SU-DHL-6 (cell line): ENCODE measurements around the gene TENT4A.

Source experiments
- H2AFZ ChIP-seq: fragments of 200-600 bp; sonication (generic); 2 replicates; pipeline ENCODE4 v1.6.1; 2014; ENCODE audit warnings: low read depth, mild to moderate bottlenecking, moderate library complexity, mixed read lengths, antibody characterized with exemption, low read length; ENCODE audit not compliant: severe bottlenecking
- H3F3A ChIP-seq: fragments of 200-600 bp; shearing (Covaris generic); 2 replicates; pipeline ENCODE4 v1.6.0; 2016; ENCODE audit warnings: antibody characterized with exemption, mild to moderate bottlenecking; ENCODE audit not compliant: insufficient read depth
- H3K27ac ChIP-seq: fragments of 200-600 bp; sonication (generic); 2 replicates; pipeline ENCODE4 v1.5.1; 2016; ENCODE audit warnings: low read depth, mild to moderate bottlenecking, low read length, moderate library complexity, mixed read lengths
- H3K27me3 ChIP-seq: fragments of 200-600 bp; sonication (generic), shearing (Covaris generic); 2 replicates; pipeline ENCODE4 v1.6.0; 2014; ENCODE audit warnings: mild to moderate bottlenecking, low read length
- H3K36me3 ChIP-seq: fragments of 200-600 bp; sonication (generic); 2 replicates; pipeline ENCODE4 v1.6.1; 2014; ENCODE audit warnings: mild to moderate bottlenecking, low read length, mixed read lengths
- H3K4me2 ChIP-seq: fragments of 300-600, 200-600 bp; shearing (Covaris generic), sonication (generic); 2 replicates; pipeline ENCODE4 v1.6.0; 2014; ENCODE audit warnings: low read length, low read depth, mild to moderate bottlenecking; ENCODE audit not compliant: poor library complexity, severe bottlenecking
- H3K4me3 ChIP-seq: fragments of 200-600 bp; sonication (generic); 2 replicates; pipeline ENCODE4 v1.5.1; 2014; ENCODE audit warnings: antibody characterized with exemption, low read length, mild to moderate bottlenecking, mixed read lengths; ENCODE audit not compliant: insufficient read depth, poor library complexity, severe bottlenecking
- H3K79me2 ChIP-seq: fragments of 200-600 bp; sonication (generic); 2 replicates; pipeline ENCODE4 v1.6.1; 2014; ENCODE audit warnings: mild to moderate bottlenecking, low read length, moderate library complexity; ENCODE audit not compliant: insufficient read depth
- H3K9ac ChIP-seq: fragments of 200-600 bp; sonication (generic); 2 replicates; pipeline ENCODE4 v1.7.0; 2014; ENCODE audit warnings: mild to moderate bottlenecking, low read length
- H3K9me2 ChIP-seq: fragments of 200-600 bp; sonication (generic); replicated peaks from 2 replicates; pipeline ENCODE4 v1.6.1; 2014; ENCODE audit warnings: low read length; ENCODE audit not compliant: insufficient read depth
- H3K9me3 ChIP-seq: fragments of 200-600 bp; sonication (generic); 2 replicates; pipeline ENCODE4 v1.6.1; 2014; ENCODE audit warnings: low read length, mixed read lengths; ENCODE audit not compliant: insufficient read depth
- H4K20me1 ChIP-seq: fragments of 200-600 bp; sonication (generic); 2 replicates; pipeline ENCODE4 v1.6.1; 2014; ENCODE audit warnings: low read depth, mild to moderate bottlenecking, antibody characterized with exemption, low read length, moderate library complexity, mixed read lengths
- EZH2phosphoT487 ChIP-seq: fragments of 200-600 bp; sonication (generic), shearing (Covaris generic); conservative IDR thresholded peaks from 2 replicates; pipeline ENCODE4 v1.6.1; 2018; ENCODE audit warnings: mild to moderate bottlenecking, antibody characterized with exemption, low read length, moderate library complexity, mixed read lengths
- TF ChIP-seq, protein P1 (sequence below): fragments of 200-600 bp; sonication (generic); IDR thresholded peaks from one replicate; pipeline ENCODE4 v1.5.1; 2017; ENCODE audit warnings: antibody characterized with exemption, mild to moderate bottlenecking, low read length, moderate library complexity; ENCODE audit not compliant: insufficient read depth, poor library complexity, severe bottlenecking

The TENT4A gene

DNA sequence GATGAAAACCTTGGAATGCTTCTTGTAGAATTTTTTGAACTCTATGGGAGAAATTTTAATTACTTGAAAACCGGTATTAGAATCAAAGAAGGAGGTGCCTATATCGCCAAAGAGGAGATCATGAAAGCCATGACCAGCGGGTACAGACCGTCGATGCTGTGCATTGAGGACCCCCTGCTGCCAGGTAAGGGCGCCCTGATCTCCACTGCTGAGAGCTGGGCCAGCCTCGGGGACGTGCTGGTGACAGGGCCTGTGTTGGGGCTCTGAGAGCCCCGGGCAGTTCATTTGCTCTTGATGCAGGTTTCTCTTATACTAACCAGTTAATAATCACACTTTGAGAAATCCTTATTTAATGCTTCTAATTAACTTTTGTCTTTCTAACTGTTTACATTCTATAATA lies 33.0 kb downstream of the TENT4A start:
- Histone ChIP-seq H3K9ac (no peak overlapping the region), H3K4me3 (no peak overlapping the region), H3K9me3 (no peaks in the 10 kb centered on the region), H3K36me3 (peaks cover 37% of the 10 kb centered on the region), H3K27me3 (no peaks in the 10 kb centered on the region), H2AFZ (no peak overlapping the region), H4K20me1 (no peaks in the 10 kb centered on the region; the same call in 1 of the 2 replicates), H3K4me2 (no peak overlapping the region), H3K9me2 (no peaks in the 10 kb centered on the region), H3K79me2 (peaks cover 37% of the 10 kb centered on the region), H3K27ac (no peak overlapping the region), H3F3A (peaks cover 11% of the 10 kb centered on the region; the same call in 1 of the 2 replicates)
- TF ChIP-seq, protein P1, sequence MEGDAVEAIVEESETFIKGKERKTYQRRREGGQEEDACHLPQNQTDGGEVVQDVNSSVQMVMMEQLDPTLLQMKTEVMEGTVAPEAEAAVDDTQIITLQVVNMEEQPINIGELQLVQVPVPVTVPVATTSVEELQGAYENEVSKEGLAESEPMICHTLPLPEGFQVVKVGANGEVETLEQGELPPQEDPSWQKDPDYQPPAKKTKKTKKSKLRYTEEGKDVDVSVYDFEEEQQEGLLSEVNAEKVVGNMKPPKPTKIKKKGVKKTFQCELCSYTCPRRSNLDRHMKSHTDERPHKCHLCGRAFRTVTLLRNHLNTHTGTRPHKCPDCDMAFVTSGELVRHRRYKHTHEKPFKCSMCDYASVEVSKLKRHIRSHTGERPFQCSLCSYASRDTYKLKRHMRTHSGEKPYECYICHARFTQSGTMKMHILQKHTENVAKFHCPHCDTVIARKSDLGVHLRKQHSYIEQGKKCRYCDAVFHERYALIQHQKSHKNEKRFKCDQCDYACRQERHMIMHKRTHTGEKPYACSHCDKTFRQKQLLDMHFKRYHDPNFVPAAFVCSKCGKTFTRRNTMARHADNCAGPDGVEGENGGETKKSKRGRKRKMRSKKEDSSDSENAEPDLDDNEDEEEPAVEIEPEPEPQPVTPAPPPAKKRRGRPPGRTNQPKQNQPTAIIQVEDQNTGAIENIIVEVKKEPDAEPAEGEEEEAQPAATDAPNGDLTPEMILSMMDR: no peak
- TF ChIP-seq EZH2phosphoT487: no peak

DNA sequence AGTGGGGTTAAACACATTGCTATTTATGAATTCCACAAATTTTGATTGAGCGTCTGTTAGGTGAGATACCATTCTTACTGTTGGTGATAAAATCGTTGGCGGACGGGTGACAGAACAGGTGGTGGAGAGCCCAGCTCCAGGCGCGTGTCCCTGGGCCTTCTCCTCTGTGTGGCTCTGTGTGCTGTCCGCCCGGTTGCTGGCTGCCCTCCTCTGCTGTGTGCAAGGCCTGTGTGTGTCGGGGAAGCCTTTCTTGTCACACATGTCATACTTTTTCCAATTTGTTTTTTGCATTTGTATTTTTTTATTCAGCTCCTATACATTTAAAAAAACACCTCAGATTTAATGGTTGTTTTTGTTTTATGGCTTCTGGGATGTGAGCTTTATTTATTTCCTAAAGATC lies 33.9 kb downstream of the TENT4A start:
- H3K27me3 ChIP-seq: no peaks in the 10 kb centered on the region
- H3K27ac ChIP-seq: no peak overlapping the region
- no peak overlapping the region for H3K9ac ChIP-seq
- H3K4me3 ChIP-seq: no peak overlapping the region
- H3K79me2 ChIP-seq: peaks cover 37% of the 10 kb centered on the region
- no peak overlapping the region for H2AFZ ChIP-seq
- peaks cover 11% of the 10 kb centered on the region; the same call in 1 of the 2 replicates for H3F3A ChIP-seq
- TF ChIP-seq EZH2phosphoT487: no peak
- TF ChIP-seq, protein P1: no peak
- H3K4me2 ChIP-seq: no peak overlapping the region
- no peaks in the 10 kb centered on the region; the same call in 1 of the 2 replicates for H4K20me1 ChIP-seq
- peaks cover 39% of the 10 kb centered on the region for H3K36me3 ChIP-seq
- H3K9me3 ChIP-seq: no peaks in the 10 kb centered on the region
- no peaks in the 10 kb centered on the region for H3K9me2 ChIP-seq

DNA sequence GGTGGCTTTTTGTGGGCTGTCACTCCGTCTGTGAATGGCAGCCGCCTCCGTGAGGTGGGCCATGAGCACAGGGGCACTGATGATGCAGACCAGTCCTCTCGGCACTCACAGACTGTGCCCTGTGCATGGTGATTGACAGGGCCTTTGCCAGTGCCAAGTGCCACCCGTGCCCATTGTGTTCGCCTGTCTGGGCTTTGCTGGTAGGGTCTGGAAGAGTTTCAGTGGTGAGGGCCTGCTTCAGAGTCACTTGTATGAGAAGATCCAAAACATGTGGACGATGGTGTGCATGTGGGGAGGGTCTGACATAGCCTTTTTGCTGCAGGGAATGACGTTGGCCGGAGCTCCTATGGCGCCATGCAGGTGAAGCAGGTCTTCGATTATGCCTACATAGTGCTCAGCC lies 34.9 kb downstream of the TENT4A start:
- Histone ChIP-seq H3K4me2 (no peak overlapping the region), H3K9me2 (no peaks in the 10 kb centered on the region), H4K20me1 (no peaks in the 10 kb centered on the region; the same call in 1 of the 2 replicates), H3F3A (peaks cover 11% of the 10 kb centered on the region; the same call in 1 of the 2 replicates), H2AFZ (no peak overlapping the region), H3K9me3 (no peaks in the 10 kb centered on the region), H3K79me2 (peaks cover 37% of the 10 kb centered on the region), H3K27ac (no peak overlapping the region), H3K36me3 (peaks cover 44% of the 10 kb centered on the region), H3K9ac (no peak overlapping the region), H3K27me3 (no peaks in the 10 kb centered on the region), H3K4me3 (no peak overlapping the region)
- TF ChIP-seq EZH2phosphoT487: no peak
- TF ChIP-seq, protein P1: no peak
